Activated T-cell treated with anti-CD3 and anti-CD28 coated beads, Interleukin-2, amount 50 U/mL, for 72 hours (primary cell): ENCODE measurements around the gene KLHL25. TPM values are rescaled to one million over a fixed set of nuclear protein-coding genes. Genes with fewer than 3 reads are reported as not detected.
A peak's percentile ranks its signal among the peaks of the same experiment; 100 is the strongest.

ENCODE experiments used
- ATAC-seq, 2 donors: fragments of 150-1000 bp; cut with Tn5 transposase; replicated peaks in 1 of 2; 2 replicates each; pipeline ENCODE4 v1.10.0; 2021; ENCODE audit warnings: moderate library complexity in 2 of 2, mild to moderate bottlenecking in 1 of 2
- DNase-seq, 2 donors: peaks; one replicate each; pipeline ENCODE4 v3.0.0; 2021 to 2022; ENCODE audit warnings: mixed read lengths in 1 of 2
- H3K27ac Mint-ChIP-seq: one replicate; pipeline ENCODE4 v1.8.0; 2022; ENCODE audit warnings: mild to moderate bottlenecking, moderate library complexity, mixed read lengths
- H3K27me3 Mint-ChIP-seq: one replicate; pipeline ENCODE4 v1.8.0; 2022; ENCODE audit warnings: low read depth, mixed read lengths
- H3K36me3 Mint-ChIP-seq, 2 donors: one replicate each; pipeline ENCODE4 v1.8.0; 2022; ENCODE audit warnings: mixed read lengths in 2 of 2, mild to moderate bottlenecking in 1 of 2; ENCODE audit not compliant: insufficient read depth in 2 of 2
- H3K4me1 Mint-ChIP-seq: one replicate; pipeline ENCODE4 v1.8.0; 2022; ENCODE audit warnings: low read depth, mixed read lengths
- H3K4me3 Mint-ChIP-seq, 2 donors: one replicate each; pipeline ENCODE4 v1.8.0; 2022; ENCODE audit warnings: mild to moderate bottlenecking in 2 of 2, mixed read lengths in 2 of 2, moderate library complexity in 2 of 2
- H3K9me3 Mint-ChIP-seq, 2 donors: one replicate each; pipeline ENCODE4 v1.8.0; 2022; ENCODE audit warnings: mixed read lengths in 2 of 2
- total RNA-seq, 2 donors: library from RNA; stranded (reverse); gene quantifications; one replicate each; pipeline ENCODE4 v1.2.3, GENCODE V29; 2022

KLHL25 gene
- total RNA-seq, 2 donors from 2014 or later: 4.4 to 6.2 TPM

DNA sequence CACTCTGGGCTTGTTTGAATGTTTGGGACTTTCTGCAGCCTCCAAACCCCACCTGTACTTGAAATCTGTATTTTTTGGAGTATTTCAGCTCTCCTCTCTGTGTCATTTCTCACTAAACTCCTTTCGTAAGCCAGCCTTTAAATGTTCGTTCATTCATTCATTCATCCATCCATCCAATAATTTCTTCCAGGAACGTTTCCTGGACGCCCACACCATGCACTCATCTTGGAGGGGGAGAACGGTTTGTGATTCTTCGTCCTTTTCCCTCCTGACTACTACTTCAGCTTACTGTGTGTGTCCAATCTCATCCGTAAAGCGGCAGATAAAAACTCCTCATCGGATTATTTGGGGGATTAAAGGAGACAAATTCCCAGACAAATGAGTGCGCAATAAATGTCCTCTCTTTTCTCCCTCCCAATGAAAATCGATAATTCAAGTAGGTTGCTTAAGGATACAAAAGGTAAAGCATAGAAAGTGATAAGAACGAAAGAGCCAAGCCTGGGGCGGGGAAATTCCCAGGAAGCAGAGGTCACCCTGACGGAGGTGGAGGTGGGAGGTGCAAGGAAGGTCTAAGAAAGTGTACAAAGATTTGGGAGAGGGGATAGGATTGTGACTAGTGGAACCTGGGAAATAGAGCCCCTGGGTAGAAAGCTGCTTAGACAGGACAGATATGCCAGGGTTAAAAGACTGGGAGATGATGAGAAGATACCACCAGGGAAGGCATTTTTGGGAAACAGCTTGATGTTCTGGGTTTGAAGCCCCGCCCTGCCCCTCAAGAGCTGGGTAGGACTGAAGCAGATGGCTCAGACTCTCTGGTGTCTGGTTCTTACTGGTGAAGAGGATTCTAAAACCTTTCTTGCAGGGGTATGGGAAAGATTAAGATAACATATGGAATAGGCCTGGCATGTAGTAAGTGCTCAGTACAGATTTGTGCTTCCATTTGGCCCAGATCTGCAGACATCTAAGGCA is 896 bp upstream of the KLHL25 start:
- ATAC-seq (no peak), DNase-seq (no peak)
- H3K36me3 Mint-ChIP-seq: no peaks in the 10 kb centered on the region
- H3K9me3 Mint-ChIP-seq: no peaks in the 10 kb centered on the region
- H3K4me3 Mint-ChIP-seq: peak overlapping the region; percentile 83 to 85
- H3K4me1 Mint-ChIP-seq: peaks cover 28% of the 10 kb centered on the region
- no peak overlapping the region for H3K27ac Mint-ChIP-seq
- no peaks in the 10 kb centered on the region for H3K27me3 Mint-ChIP-seq

DNA sequence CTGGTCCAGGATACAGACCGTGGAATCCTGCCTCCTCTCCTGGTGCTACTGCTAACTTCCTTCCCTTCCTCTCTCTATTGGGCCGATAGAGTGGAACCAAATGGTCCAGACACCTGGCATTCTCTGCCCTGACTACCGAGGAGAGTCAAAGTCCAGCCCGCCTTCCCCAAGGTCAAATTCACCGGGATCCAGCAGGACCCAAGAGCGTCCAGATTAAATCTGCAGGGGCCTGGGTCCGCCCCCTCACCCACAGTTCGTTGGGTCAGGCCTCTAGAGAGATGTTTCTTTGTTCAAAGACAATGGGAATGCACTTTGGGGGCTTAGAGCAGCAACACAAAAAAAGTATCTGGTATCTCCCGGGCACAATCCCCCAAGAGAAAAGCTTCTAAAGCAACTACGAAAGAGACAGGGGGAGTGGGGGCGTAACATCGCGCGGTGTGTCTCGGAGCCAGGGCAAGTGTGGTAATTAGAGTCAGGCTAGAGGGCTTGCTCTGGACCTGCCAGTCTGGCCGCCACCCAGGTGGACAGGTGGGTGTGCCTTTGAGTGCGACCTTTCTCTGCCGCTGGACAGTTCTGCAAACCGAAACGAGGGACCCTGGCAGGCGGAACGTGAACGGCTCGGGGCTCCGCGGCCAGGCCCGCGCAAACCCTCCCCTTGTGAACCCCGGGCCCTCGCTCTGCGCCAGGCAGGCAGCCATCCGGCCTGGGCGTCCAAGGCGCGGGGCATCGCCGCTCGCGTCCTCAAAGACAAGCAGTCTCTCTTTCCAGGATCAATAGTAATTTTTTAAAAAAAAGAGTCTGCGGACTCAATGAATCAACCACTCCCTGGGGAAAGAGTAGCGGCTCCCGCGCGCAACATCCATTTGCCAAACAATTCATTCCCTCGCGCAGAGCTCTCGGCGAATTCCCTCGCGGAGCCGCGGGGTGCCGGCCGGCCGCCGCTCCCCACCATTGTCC is 806 bp downstream of the KLHL25 start:
- no peaks in the 10 kb centered on the region for H3K36me3 Mint-ChIP-seq
- DNase-seq (peak; percentile 55 to 67), ATAC-seq (peak; percentile 54 to 58)
- H3K4me1 Mint-ChIP-seq: peaks cover 36% of the 10 kb centered on the region
- H3K27ac Mint-ChIP-seq: peak overlapping the region; percentile 74
- H3K27me3 Mint-ChIP-seq: no peaks in the 10 kb centered on the region
- no peaks in the 10 kb centered on the region for H3K9me3 Mint-ChIP-seq
- H3K4me3 Mint-ChIP-seq: peak overlapping the region; percentile 91 to 95

DNA sequence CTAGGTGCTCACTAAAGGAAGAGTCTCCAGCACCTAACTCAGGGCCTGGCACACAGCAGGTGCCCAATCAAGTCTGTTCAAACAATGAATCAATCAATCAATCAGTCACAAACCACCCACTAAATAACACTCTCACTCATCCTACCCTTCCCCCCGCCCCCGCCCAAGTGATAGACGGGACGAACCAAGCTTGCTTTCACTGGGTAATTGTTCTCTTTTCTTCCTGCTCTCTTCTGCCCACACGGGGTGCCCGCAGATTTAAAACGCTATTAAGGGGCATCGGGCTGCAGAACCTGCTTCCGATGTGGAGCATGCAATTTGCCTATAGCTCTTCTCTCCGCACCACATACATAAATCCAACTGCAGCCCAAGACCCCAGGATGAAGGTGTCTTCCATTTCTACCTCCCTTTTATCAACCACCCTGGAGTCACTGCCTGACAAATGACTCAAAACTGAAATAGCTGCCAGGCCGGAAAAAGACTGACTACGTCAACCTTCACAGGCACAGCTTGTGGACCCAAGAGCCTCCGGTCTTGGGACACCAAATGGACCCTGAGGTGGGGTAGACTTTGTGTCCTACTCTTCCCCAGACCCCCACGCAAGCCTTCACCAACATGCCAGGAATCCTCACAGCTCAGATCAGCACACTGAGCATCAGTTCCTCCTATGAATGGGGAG is 1.7 kb downstream of the KLHL25 start:
- no peaks in the 10 kb centered on the region for H3K36me3 Mint-ChIP-seq
- no peaks in the 10 kb centered on the region for H3K27me3 Mint-ChIP-seq
- H3K27ac Mint-ChIP-seq: no peak overlapping the region
- peaks cover 45% of the 10 kb centered on the region for H3K4me1 Mint-ChIP-seq
- H3K4me3 Mint-ChIP-seq: peak overlapping the region; percentile 91 to 95
- no peaks in the 10 kb centered on the region for H3K9me3 Mint-ChIP-seq
- DNase-seq (peak; percentile 33 to 37), ATAC-seq (peak; percentile 12 to 25)

DNA sequence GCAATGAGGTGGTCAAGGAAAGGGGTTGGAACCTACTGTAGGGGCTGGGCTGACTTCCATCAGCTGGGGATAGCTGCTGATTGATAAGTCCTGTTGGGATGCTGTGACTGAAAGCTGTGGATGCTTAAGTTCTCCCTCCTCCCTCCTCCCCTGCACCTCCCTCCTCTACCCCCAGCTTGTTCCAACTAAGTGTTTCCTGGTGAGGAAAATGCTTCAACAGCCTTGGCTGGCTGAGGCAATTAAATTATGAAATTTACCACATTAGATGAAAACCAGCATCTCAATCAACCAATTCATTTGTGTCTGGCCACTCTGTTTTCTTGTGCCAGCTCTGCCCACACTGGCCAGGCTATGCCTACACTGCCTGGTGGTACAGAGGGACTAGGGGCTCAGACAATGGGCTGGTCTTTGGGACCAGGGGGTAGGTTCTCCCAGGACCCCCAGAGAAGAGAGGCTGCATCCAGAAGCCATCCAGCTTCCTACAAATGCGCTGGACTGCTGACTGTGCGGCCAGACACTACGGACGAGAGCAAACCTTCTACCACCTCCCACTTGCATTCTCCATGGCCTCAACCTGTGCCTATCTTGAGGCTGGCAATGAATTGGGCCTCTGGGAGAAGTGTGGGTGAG is 2.5 kb downstream of the KLHL25 start:
- Mint-ChIP-seq H3K27ac (no peak overlapping the region), H3K27me3 (no peaks in the 10 kb centered on the region), H3K4me1 (peaks cover 51% of the 10 kb centered on the region), H3K36me3 (no peaks in the 10 kb centered on the region), H3K4me3 (peak overlapping the region; percentile 91 to 95), H3K9me3 (no peaks in the 10 kb centered on the region)
- DNase-seq: no peak
- ATAC-seq: no peak

GRCh38 chr15:85789496-85789875 is 5.2 kb downstream of the KLHL25 start:
- ATAC-seq: no peak
- H3K27ac Mint-ChIP-seq: no peak overlapping the region
- H3K4me1 Mint-ChIP-seq: peaks cover 54% of the 10 kb centered on the region

GRCh38 chr15:85788771-85789495 is 5.8 kb downstream of the KLHL25 start:
- Mint-ChIP-seq H3K27ac (no peak overlapping the region), H3K36me3 (no peaks in the 10 kb centered on the region), H3K9me3 (no peaks in the 10 kb centered on the region), H3K4me3 (no peak overlapping the region), H3K27me3 (no peaks in the 10 kb centered on the region), H3K4me1 (peaks cover 54% of the 10 kb centered on the region)
- no peak for DNase-seq
- ATAC-seq: no peak

More at GRCh38 chr15:85789496-85789875, 5.2 kb downstream of the KLHL25 start:
- Mint-ChIP-seq H3K9me3 (no peaks in the 10 kb centered on the region), H3K27me3 (no peaks in the 10 kb centered on the region), H3K4me3 (no peak overlapping the region), H3K36me3 (no peaks in the 10 kb centered on the region)
- DNase-seq: no peak

DNA sequence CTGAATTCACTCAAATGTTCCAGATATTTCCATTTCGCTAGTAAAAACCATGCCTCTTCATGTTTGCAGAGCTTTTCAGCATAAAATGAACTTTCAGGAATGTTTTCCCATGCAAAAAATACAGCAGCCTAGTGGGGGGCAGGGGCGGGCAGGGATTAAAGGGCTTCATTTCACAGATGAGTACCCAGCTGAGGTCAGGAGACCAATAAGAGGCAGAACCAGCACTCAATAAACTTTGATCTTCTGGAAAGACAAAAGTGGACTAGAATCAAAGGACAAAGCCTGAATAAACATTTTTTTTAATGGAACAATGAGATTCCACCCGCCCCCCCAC is 8.0 kb downstream of the KLHL25 start:
- Mint-ChIP-seq H3K27ac (no peak overlapping the region), H3K4me1 (peaks cover 48% of the 10 kb centered on the region), H3K36me3 (no peaks in the 10 kb centered on the region), H3K9me3 (no peaks in the 10 kb centered on the region), H3K4me3 (no peak overlapping the region), H3K27me3 (no peaks in the 10 kb centered on the region)
- ATAC-seq (no peak), DNase-seq (no peak)

DNA sequence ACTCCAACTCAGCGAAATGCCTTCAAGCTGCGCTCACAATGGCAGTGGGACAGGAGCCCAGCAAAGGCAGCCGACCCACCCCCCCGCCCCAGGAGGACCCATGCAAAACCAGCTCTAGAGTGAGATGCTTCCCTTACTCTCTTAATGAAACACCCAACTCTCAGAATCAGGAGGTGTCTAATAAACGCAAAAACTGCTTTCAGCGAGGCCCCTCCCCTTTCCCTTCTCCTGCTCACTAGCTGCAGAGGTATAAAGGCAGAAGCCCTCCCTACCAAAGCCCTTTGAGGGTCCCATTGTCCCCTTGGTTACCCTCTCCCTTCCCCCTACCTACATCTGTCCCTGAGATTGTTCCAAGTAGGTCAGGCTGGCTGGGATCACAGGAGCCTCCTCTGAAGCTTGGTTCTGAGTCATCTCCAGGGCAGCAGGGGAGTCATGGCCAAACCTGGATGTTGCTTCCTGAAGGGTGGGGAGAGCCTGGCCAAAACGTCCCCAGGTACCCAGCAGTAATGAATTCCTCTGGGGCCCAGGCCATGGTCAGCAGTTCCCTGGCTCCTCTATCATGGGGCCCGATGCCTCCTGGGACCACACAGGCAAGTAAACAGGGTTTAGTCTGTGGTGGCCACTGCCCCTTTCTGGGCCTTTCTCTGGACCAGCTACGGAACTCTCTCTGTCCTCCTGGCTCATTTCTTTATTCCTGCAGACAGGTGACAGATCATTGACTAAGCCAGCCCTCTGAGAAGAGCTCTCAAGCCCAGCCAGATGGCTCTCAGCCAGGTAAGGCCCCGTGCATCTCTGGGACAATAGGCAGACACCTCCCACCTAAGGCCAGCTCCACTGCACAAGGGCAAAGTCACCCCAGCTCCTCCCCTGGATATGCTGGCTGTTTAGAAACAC is 8.6 kb downstream of the KLHL25 start:
- ATAC-seq (peak; percentile 33 to 54), DNase-seq (no peak)
- peak overlapping the region; percentile 54 for H3K27ac Mint-ChIP-seq
- H3K4me3 Mint-ChIP-seq: peak overlapping the region; percentile 74 to 75
- peaks cover 51% of the 10 kb centered on the region for H3K4me1 Mint-ChIP-seq
- H3K27me3 Mint-ChIP-seq: no peaks in the 10 kb centered on the region
- no peaks in the 10 kb centered on the region for H3K9me3 Mint-ChIP-seq
- no peaks in the 10 kb centered on the region for H3K36me3 Mint-ChIP-seq

- no peaks in the 10 kb centered on the region for H3K36me3 Mint-ChIP-seq
- DNase-seq (no peak), ATAC-seq (peak in 1 of 2 donors; percentile 43)
- no peaks in the 10 kb centered on the region for H3K27me3 Mint-ChIP-seq
- no peaks in the 10 kb centered on the region for H3K9me3 Mint-ChIP-seq
- H3K27ac Mint-ChIP-seq: no peak overlapping the region
- peak overlapping the region in 1 of 2 donors; percentile 45 for H3K4me3 Mint-ChIP-seq
- H3K4me1 Mint-ChIP-seq: peaks cover 46% of the 10 kb centered on the region
These were observed 12.7 kb downstream of the KLHL25 start for GRCh38 chr15:85782064-85782463.

- DNase-seq (no peak), ATAC-seq (no peak)
- Mint-ChIP-seq H3K27ac (no peak overlapping the region), H3K4me1 (peaks cover 40% of the 10 kb centered on the region), H3K27me3 (no peaks in the 10 kb centered on the region), H3K9me3 (no peaks in the 10 kb centered on the region), H3K4me3 (no peak overlapping the region), H3K36me3 (no peaks in the 10 kb centered on the region)
These were observed 13.6 kb downstream of the KLHL25 start for GRCh38 chr15:85781099-85781498.

- H3K27ac Mint-ChIP-seq: no peak overlapping the region
These were observed 14.3 kb downstream of the KLHL25 start for GRCh38 chr15:85780225-85780985.

More at GRCh38 chr15:85780225-85780985, 14.3 kb downstream of the KLHL25 start:
- DNase-seq (no peak), ATAC-seq (no peak)
- no peaks in the 10 kb centered on the region for H3K9me3 Mint-ChIP-seq
- H3K27me3 Mint-ChIP-seq: no peaks in the 10 kb centered on the region
- peaks cover 36% of the 10 kb centered on the region for H3K4me1 Mint-ChIP-seq
- no peaks in the 10 kb centered on the region for H3K36me3 Mint-ChIP-seq
- no peak overlapping the region for H3K4me3 Mint-ChIP-seq
